Measurements from ENCODE around the gene VAPA. TPM values are rescaled to one million over a fixed set of nuclear protein-coding genes. Genes with fewer than 3 reads are reported as not detected.

VAPA gene
- total and polyA plus RNA-seq, 9 of the 15 experiments (the other 6 are each of a cell fraction or from before 2014, with no cell fraction given), result 219 to 902 (median 526) TPM

GRCh38 chr18:9951022-9951859 lies 37.4 kb downstream of the VAPA start (continued):
- no peak for TF ChIP-seq ZNF212 (CRISPR knock-in tag; IDR thresholded peaks at IDR 0.05)
- TF ChIP-seq THRA (IDR thresholded peaks at IDR 0.05), result no peak
- no peak for TF ChIP-seq HMGN3 (IDR thresholded peaks at IDR 0.05; ENCODE audit: borderline replicate concordance, extremely low read depth, insufficient read length, low read depth, low read length)
- no peak for TF ChIP-seq ZNF140 (CRISPR knock-in tag; IDR thresholded peaks at IDR 0.05)
- TF ChIP-seq TARDBP (IDR thresholded peaks at IDR 0.05), result no peak
- TF ChIP-seq SOX6 (IDR thresholded peaks at IDR 0.05), result no peak
- no peak for TF ChIP-seq NFXL1 (CRISPR knock-in tag; IDR thresholded peaks at IDR 0.05)
- TF ChIP-seq WHSC1 (IDR thresholded peaks at IDR 0.05; ENCODE audit: low read length), result no peak
- TF ChIP-seq MAFG (tag; conservative IDR thresholded peaks at IDR 0.05), result 0 out of 2 replicates have a peak, but pooled peaks have one; percentile 18
- no peak for TF ChIP-seq ZFPM2 (CRISPR knock-in tag; IDR thresholded peaks at IDR 0.05)
- no peak for TF ChIP-seq TAL1 (IDR thresholded peaks at IDR 0.05)
- no peak for TF ChIP-seq CHD2 (IDR thresholded peaks at IDR 0.05; ENCODE audit: low read depth, low read length)
- peak; percentile 36; the same call in 1 of the 2 replicates for TF ChIP-seq POLR2H (tag; IDR thresholded peaks at IDR 0.05; ENCODE audit: low read depth)
- no peak for TF ChIP-seq KDM1A (IDR thresholded peaks at IDR 0.05)
- no peak for TF ChIP-seq MBD2 (IDR thresholded peaks at IDR 0.05; ENCODE audit: borderline replicate concordance, low read depth)
- no peak for TF ChIP-seq MAX (CRISPR knock-in tag; IDR thresholded peaks at IDR 0.05)
- no peak for TF ChIP-seq PRDM10 (IDR thresholded peaks at IDR 0.05; ENCODE audit: partially characterized antibody)
- TF ChIP-seq KHSRP (IDR thresholded peaks at IDR 0.05), result no peak
- no peak for TF ChIP-seq ETV6 (IDR thresholded peaks at IDR 0.05; ENCODE audit: borderline replicate concordance in 1 of 2, low read depth in 2 of 2, low read length in 1 of 2)
- no peak for TF ChIP-seq ETV6 (CRISPR knock-in tag; IDR thresholded peaks at IDR 0.05; ENCODE audit: borderline replicate concordance)
- TF ChIP-seq MXI1 (IDR thresholded peaks at IDR 0.05; ENCODE audit: low read depth, low read length), result no peak
- TF ChIP-seq CBFA2T3 (IDR thresholded peaks at IDR 0.05), result no peak
- TF ChIP-seq CBX3 (IDR thresholded peaks at IDR 0.05; ENCODE audit: borderline replicate concordance in 1 of 2, low read length in 2 of 2), result no peak
- no peak for TF ChIP-seq TOE1 (IDR thresholded peaks at IDR 0.05; ENCODE audit: borderline replicate concordance)
- no peak for TF ChIP-seq TOE1 (CRISPR knock-in tag; IDR thresholded peaks at IDR 0.05; ENCODE audit: borderline replicate concordance, low read depth)
- no peak for TF ChIP-seq NR1H2 (CRISPR knock-in tag; IDR thresholded peaks at IDR 0.05)
- TF ChIP-seq NCOR1 (IDR thresholded peaks at IDR 0.05), result no peak
